Neural progenitor cell (in vitro differentiated cells): Measurements from ENCODE around the gene ARHGAP15. TPM values are rescaled to one million over a fixed set of nuclear protein-coding genes. Genes with fewer than 3 reads are reported as not detected.

ENCODE experiments used
- DNase-seq: peaks from one replicate; pipeline ENCODE4 v3.0.0-alpha.2; 2016; ENCODE audit warnings: low spot score
- H2AFZ ChIP-seq: fragments of 200-600 bp; sonication (generic); replicated peaks from 2 replicates; pipeline ENCODE4 v1.6.1; 2016; ENCODE audit warnings: antibody characterized with exemption
- H3F3A ChIP-seq: fragments of 200-600 bp; sonication (generic); 2 replicates; pipeline ENCODE4 v1.6.1; 2016; ENCODE audit warnings: antibody characterized with exemption, low read depth
- H3K27ac ChIP-seq: fragments of 200-600 bp; sonication (generic); 2 replicates; pipeline ENCODE4 v1.5.1; 2016; ENCODE audit warnings: mild to moderate bottlenecking
- H3K27me3 ChIP-seq: fragments of 200-600 bp; sonication (generic); 2 replicates; pipeline ENCODE4 v1.6.1; 2016; ENCODE audit warnings: mild to moderate bottlenecking, moderate library complexity
- H3K36me3 ChIP-seq: fragments of 200-600 bp; sonication (generic); 2 replicates; pipeline ENCODE4 v1.5.1; 2016
- H3K4me1 ChIP-seq: fragments of 200-600 bp; sonication (generic); 2 replicates; pipeline ENCODE4 v1.6.1; 2016; ENCODE audit warnings: mixed run types
- H3K4me2 ChIP-seq: fragments of 200-600 bp; sonication (generic); 2 replicates; pipeline ENCODE4 v1.6.1; 2016
- H3K4me3 ChIP-seq: fragments of 200-600 bp; sonication (generic); 2 replicates; pipeline ENCODE4 v1.5.1; 2016
- H3K79me2 ChIP-seq: fragments of 200-600 bp; sonication (generic); 2 replicates; pipeline ENCODE4 v1.6.1; 2016; ENCODE audit warnings: low read depth
- H3K9ac ChIP-seq: fragments of 200-600 bp; sonication (generic); 2 replicates; pipeline ENCODE4 v1.6.1; 2016
- H3K9me3 ChIP-seq: fragments of 200-600 bp; sonication (generic); 2 replicates; pipeline ENCODE4 v1.5.1; 2016; ENCODE audit warnings: low read depth
- H4K20me1 ChIP-seq: fragments of 200-600 bp; sonication (generic); 2 replicates; pipeline ENCODE4 v1.6.1; 2016; ENCODE audit warnings: low read depth
- H3K27ac Mint-ChIP-seq: 3 replicates; pipeline ENCODE4 v1.8.0; 2021; ENCODE audit warnings: mixed read lengths
- H3K27me3 Mint-ChIP-seq: 2 replicates; pipeline ENCODE4 v1.8.0; 2022; ENCODE audit warnings: low read depth, mild to moderate bottlenecking, inconsistent platforms, moderate library complexity, mixed read lengths; ENCODE audit not compliant: insufficient read depth
- H3K36me3 Mint-ChIP-seq: 3 replicates; pipeline ENCODE4 v1.8.0; 2021; ENCODE audit warnings: mixed read lengths
- H3K4me1 Mint-ChIP-seq: 3 replicates; pipeline ENCODE4 v1.8.0; 2021; ENCODE audit warnings: mixed read lengths
- H3K4me3 Mint-ChIP-seq: 3 replicates; pipeline ENCODE4 v1.8.0; 2021; ENCODE audit warnings: mild to moderate bottlenecking, moderate library complexity, mixed read lengths
- H3K9me3 Mint-ChIP-seq: 3 replicates; pipeline ENCODE4 v1.8.0; 2020; ENCODE audit warnings: mixed read lengths
- CTCF ChIP-seq: fragments of 200-600 bp; sonication (generic); IDR thresholded peaks from 2 replicates; pipeline ENCODE4 v1.5.1; 2017; ENCODE audit warnings: antibody characterized with exemption, mild to moderate bottlenecking
- EZH2 ChIP-seq: fragments of 200-600 bp; sonication (generic); IDR thresholded peaks from 2 replicates; pipeline ENCODE4 v1.6.1; 2017; ENCODE audit warnings: antibody characterized with exemption, mild to moderate bottlenecking, moderate library complexity
- EZH2phosphoT487 ChIP-seq: fragments of 200-600 bp; sonication (generic); IDR thresholded peaks from 2 replicates; pipeline ENCODE4 v1.6.1; 2017; ENCODE audit warnings: antibody characterized with exemption
- total RNA-seq: library from RNA; depleted of rRNA; stranded (reverse); fragments of >200 nt; gene quantifications from 2 replicates; pipeline ENCODE4 v1.2.3, GENCODE V29; 2015; ENCODE audit warnings: low replicate concordance

Gene ARHGAP15
- total RNA-seq, 1 donor from 2014 or later = 5.9 TPM

GRCh38 chr2:143719406-143719805 lies 590.2 kb downstream of the ARHGAP15 start:
- TF ChIP-seq EZH2 (no peak), EZH2phosphoT487 (no peak), CTCF (no peak)
- H3F3A ChIP-seq = peaks cover 27% of the 10 kb centered on the region

GRCh38 chr2:143720095-143720664 lies 591.0 kb downstream of the ARHGAP15 start:
- no peak overlapping the region for H3K9ac ChIP-seq
- Mint-ChIP-seq H3K4me3 (no peak overlapping the region), H3K4me1 (peaks cover 5% of the 10 kb centered on the region), H3K36me3 (no peaks in the 10 kb centered on the region), H3K27me3 (peaks cover 4% of the 10 kb centered on the region), H3K27ac (no peak overlapping the region), H3K9me3 (no peaks in the 10 kb centered on the region)
- H3K4me2 ChIP-seq = peak overlapping the region; percentile 33
- H3K4me3 ChIP-seq = no peak overlapping the region
- H3K4me1 ChIP-seq = peaks cover 36% of the 10 kb centered on the region
- TF ChIP-seq CTCF = peak; percentile 57
- TF ChIP-seq EZH2phosphoT487 = peak; percentile 37
- no peak for TF ChIP-seq EZH2
- peak; percentile 83 for DNase-seq
- no peak overlapping the region for H2AFZ ChIP-seq
- H3K9me3 ChIP-seq = no peaks in the 10 kb centered on the region
- no peaks in the 10 kb centered on the region for H3K79me2 ChIP-seq
- H3K27me3 ChIP-seq = no peaks in the 10 kb centered on the region
- no peaks in the 10 kb centered on the region for H4K20me1 ChIP-seq
- peaks cover 27% of the 10 kb centered on the region for H3F3A ChIP-seq
- H3K27ac ChIP-seq = peak overlapping the region; percentile 78
- no peaks in the 10 kb centered on the region for H3K36me3 ChIP-seq

More at GRCh38 chr2:143719406-143719805, 590.2 kb downstream of the ARHGAP15 start:
- Mint-ChIP-seq H3K36me3 (no peaks in the 10 kb centered on the region), H3K4me1 (peaks cover 5% of the 10 kb centered on the region), H3K9me3 (peaks cover 5% of the 10 kb centered on the region), H3K27ac (no peak overlapping the region), H3K27me3 (peaks cover 4% of the 10 kb centered on the region), H3K4me3 (no peak overlapping the region)
- H3K4me1 ChIP-seq = peaks cover 36% of the 10 kb centered on the region
- no peaks in the 10 kb centered on the region for H4K20me1 ChIP-seq
- peak; percentile 12 for DNase-seq
- no peak overlapping the region for H3K4me3 ChIP-seq
- no peak overlapping the region for H2AFZ ChIP-seq
- H3K27ac ChIP-seq = peak overlapping the region; percentile 78
- no peaks in the 10 kb centered on the region for H3K9me3 ChIP-seq
- no peaks in the 10 kb centered on the region for H3K79me2 ChIP-seq
- H3K36me3 ChIP-seq = no peaks in the 10 kb centered on the region
- no peak overlapping the region for H3K9ac ChIP-seq
- no peaks in the 10 kb centered on the region for H3K27me3 ChIP-seq
- H3K4me2 ChIP-seq = peak overlapping the region; percentile 33

- H3K79me2 ChIP-seq = no peaks in the 10 kb centered on the region
- H3K4me3 Mint-ChIP-seq = no peak overlapping the region
- TF ChIP-seq EZH2phosphoT487 = no peak
- no peak for TF ChIP-seq CTCF
- no peak for TF ChIP-seq EZH2
- H3F3A ChIP-seq = peaks cover 11% of the 10 kb centered on the region
- H2AFZ ChIP-seq = no peak overlapping the region
- no peaks in the 10 kb centered on the region for H3K27me3 ChIP-seq
- H3K27me3 Mint-ChIP-seq = peaks cover 2% of the 10 kb centered on the region
- H3K4me1 Mint-ChIP-seq = no peaks in the 10 kb centered on the region
- H4K20me1 ChIP-seq = no peaks in the 10 kb centered on the region
- no peaks in the 10 kb centered on the region for H3K9me3 Mint-ChIP-seq
- no peak overlapping the region for H3K27ac ChIP-seq
- no peak overlapping the region for H3K27ac Mint-ChIP-seq
- no peak overlapping the region for H3K4me2 ChIP-seq
- H3K9me3 ChIP-seq = no peaks in the 10 kb centered on the region
- no peaks in the 10 kb centered on the region for H3K36me3 Mint-ChIP-seq
- no peak overlapping the region for H3K4me3 ChIP-seq
- no peak overlapping the region for H3K9ac ChIP-seq
- H3K36me3 ChIP-seq = no peaks in the 10 kb centered on the region
- DNase-seq = no peak
- peaks cover 21% of the 10 kb centered on the region for H3K4me1 ChIP-seq
Measured at GRCh38 chr2:143725400-143725799, 596.2 kb downstream of the ARHGAP15 start.
